ENCODE results near the gene AMT.

GRCh38 chr3:49456466-49456865, 34.2 kb upstream of the AMT start:
- no peak for TF ChIP-seq POLR2A (IDR thresholded peaks at IDR 0.05)
- TF ChIP-seq CTCF (IDR thresholded peaks at IDR 0.05), result no peak
- TF ChIP-seq EP300 (IDR thresholded peaks at IDR 0.05), result no peak
